IMR-90 (cell line): ENCODE measurements around the gene DRC7.

ENCODE experiments used
- CTCF ChIP-seq: conservative IDR thresholded peaks from 2 replicates; pipeline ENCODE4 v1.5.1; 2012; ENCODE audit warnings: mild to moderate bottlenecking, low read depth, low read length, improper control_type of control experiment
- POLR2A ChIP-seq: IDR thresholded peaks from 2 replicates; pipeline ENCODE4 v1.6.1; 2012; ENCODE audit warnings: mild to moderate bottlenecking, low read depth, low read length

GRCh38 chr16:57752581-57753447, 58.2 kb downstream of the DRC7 start:
- TF ChIP-seq POLR2A (no peak), CTCF (no peak)
